Neural crest cell (in vitro differentiated cells): Measurements from ENCODE around the gene HDAC4. TPM values are rescaled to one million over a fixed set of nuclear protein-coding genes. Genes with fewer than 3 reads are reported as not detected.
A peak's percentile ranks its signal among the peaks of the same experiment; 100 is the strongest.

Experiments
- DNase-seq: peaks from one replicate; pipeline ENCODE4 v3.0.0; 2021; ENCODE audit warnings: low read depth, mixed read lengths, low spot score
- H3K27ac Mint-ChIP-seq: one replicate; pipeline ENCODE4 v1.8.0; 2021; ENCODE audit warnings: mild to moderate bottlenecking, mixed read lengths; ENCODE audit not compliant: unreplicated experiment
- H3K27me3 Mint-ChIP-seq: 2 replicates; pipeline ENCODE4 v1.8.0; 2021; ENCODE audit warnings: low read depth, mild to moderate bottlenecking, mixed read lengths
- H3K36me3 Mint-ChIP-seq: 2 replicates; pipeline ENCODE4 v1.8.0; 2021; ENCODE audit warnings: low read depth, mild to moderate bottlenecking, mixed read lengths
- H3K4me1 Mint-ChIP-seq: 2 replicates; pipeline ENCODE4 v1.8.0; 2021; ENCODE audit warnings: mixed read lengths
- H3K4me3 Mint-ChIP-seq: one replicate; pipeline ENCODE4 v1.8.0; 2021; ENCODE audit warnings: mild to moderate bottlenecking, mixed read lengths
- H3K9me3 Mint-ChIP-seq: 2 replicates; pipeline ENCODE4 v1.8.0; 2021; ENCODE audit warnings: mixed read lengths
- CTCF ChIP-seq: fragments of 200-600 bp; sonication (generic); conservative IDR thresholded peaks from 2 replicates; pipeline ENCODE4 v1.5.0; 2021; ENCODE audit warnings: antibody characterized with exemption, mild to moderate bottlenecking
- total RNA-seq: library from RNA; stranded (reverse); gene quantifications from 2 replicates; pipeline ENCODE4 v1.2.1, GENCODE V29; 2021

Gene HDAC4
- total RNA-seq, 1 donor from 2014 or later, result 52.1 TPM

GRCh38 chr2:239298116-239298804 lies 102.6 kb downstream of the HDAC4 start:
- peak overlapping the region; percentile 43 for H3K27ac Mint-ChIP-seq
- no peak for DNase-seq
- TF ChIP-seq CTCF, result no peak

GRCh38 chr2:239297142-239298004 lies 103.4 kb downstream of the HDAC4 start:
- no peaks in the 10 kb centered on the region for H3K27me3 Mint-ChIP-seq
- no peak overlapping the region for H3K27ac Mint-ChIP-seq
- no peaks in the 10 kb centered on the region for H3K9me3 Mint-ChIP-seq
- peaks cover 80% of the 10 kb centered on the region for H3K4me1 Mint-ChIP-seq
- no peak for TF ChIP-seq CTCF
- no peak for DNase-seq
- no peaks in the 10 kb centered on the region for H3K36me3 Mint-ChIP-seq
- H3K4me3 Mint-ChIP-seq, result no peak overlapping the region

More at GRCh38 chr2:239298116-239298804, 102.6 kb downstream of the HDAC4 start:
- Mint-ChIP-seq H3K27me3 (no peaks in the 10 kb centered on the region), H3K4me1 (peaks cover 80% of the 10 kb centered on the region), H3K36me3 (no peaks in the 10 kb centered on the region), H3K4me3 (peak overlapping the region; percentile 27), H3K9me3 (no peaks in the 10 kb centered on the region)

GRCh38 chr2:239296020-239296932 lies 104.5 kb downstream of the HDAC4 start:
- Mint-ChIP-seq H3K27ac (peak overlapping the region; percentile 85), H3K27me3 (no peaks in the 10 kb centered on the region), H3K4me3 (peak overlapping the region; percentile 63), H3K4me1 (peaks cover 80% of the 10 kb centered on the region), H3K36me3 (no peaks in the 10 kb centered on the region), H3K9me3 (no peaks in the 10 kb centered on the region)
- DNase-seq, result no peak
- no peak for TF ChIP-seq CTCF

- no peak for TF ChIP-seq CTCF
- H3K9me3 Mint-ChIP-seq, result no peaks in the 10 kb centered on the region
- H3K27me3 Mint-ChIP-seq, result no peaks in the 10 kb centered on the region
- H3K4me3 Mint-ChIP-seq, result peak overlapping the region; percentile 63
- peaks cover 82% of the 10 kb centered on the region for H3K4me1 Mint-ChIP-seq
- peak overlapping the region; percentile 85 for H3K27ac Mint-ChIP-seq
- no peaks in the 10 kb centered on the region for H3K36me3 Mint-ChIP-seq
- no peak for DNase-seq
Observed at GRCh38 chr2:239295377-239296019, 105.3 kb downstream of the HDAC4 start.

- Mint-ChIP-seq H3K36me3 (no peaks in the 10 kb centered on the region), H3K4me3 (peak overlapping the region; percentile 37)
Observed at GRCh38 chr2:239294571-239295054, 106.2 kb downstream of the HDAC4 start.

More at GRCh38 chr2:239294571-239295054, 106.2 kb downstream of the HDAC4 start:
- no peak overlapping the region for H3K27ac Mint-ChIP-seq
- H3K9me3 Mint-ChIP-seq, result no peaks in the 10 kb centered on the region
- no peak for TF ChIP-seq CTCF
- no peak for DNase-seq
- peaks cover 85% of the 10 kb centered on the region for H3K4me1 Mint-ChIP-seq
- H3K27me3 Mint-ChIP-seq, result no peaks in the 10 kb centered on the region
